Activated naive CD4-positive, alpha-beta T cell treated with anti-CD3 and anti-CD28 coated beads, Interleukin-2, amount 10 ng/mL, durations not matched to agents 7 days and 5 days (primary cell): ENCODE results near the gene KRT16.
"Not testable (repeated sequence)": the region's sequence is repeated elsewhere in the genome, so short reads cannot be mapped to it uniquely, and the experiment has no call there.

Source experiments
- CTCF ChIA-PET: fragments of 350-600 bp; sonication (Branson Sonifier 250); formaldehyde crosslinking; loops from one replicate; lab custom pipeline; 2021; ENCODE audit warnings: antibody characterized with exemption; lab: Charles Lee
- DNase-seq: peaks from one replicate; pipeline ENCODE4 v3.0.0-alpha.2; 2020
- H3K27ac Mint-ChIP-seq: one replicate; pipeline ENCODE4 v1.8.0; 2021; ENCODE audit warnings: mild to moderate bottlenecking, moderate library complexity, mixed read lengths
- H3K27me3 Mint-ChIP-seq: one replicate; pipeline ENCODE4 v1.8.0; 2021; ENCODE audit warnings: mild to moderate bottlenecking, mixed read lengths
- H3K36me3 Mint-ChIP-seq: one replicate; pipeline ENCODE4 v1.8.0; 2021; ENCODE audit warnings: mixed read lengths
- H3K4me1 Mint-ChIP-seq: one replicate; pipeline ENCODE4 v1.8.0; 2021; ENCODE audit warnings: mixed read lengths
- H3K4me3 Mint-ChIP-seq: one replicate; pipeline ENCODE4 v1.8.0; 2021; ENCODE audit warnings: mild to moderate bottlenecking, moderate library complexity, mixed read lengths
- H3K9me3 Mint-ChIP-seq: one replicate; pipeline ENCODE4 v1.8.0; 2021; ENCODE audit warnings: mixed read lengths

The KRT16 gene

DNA sequence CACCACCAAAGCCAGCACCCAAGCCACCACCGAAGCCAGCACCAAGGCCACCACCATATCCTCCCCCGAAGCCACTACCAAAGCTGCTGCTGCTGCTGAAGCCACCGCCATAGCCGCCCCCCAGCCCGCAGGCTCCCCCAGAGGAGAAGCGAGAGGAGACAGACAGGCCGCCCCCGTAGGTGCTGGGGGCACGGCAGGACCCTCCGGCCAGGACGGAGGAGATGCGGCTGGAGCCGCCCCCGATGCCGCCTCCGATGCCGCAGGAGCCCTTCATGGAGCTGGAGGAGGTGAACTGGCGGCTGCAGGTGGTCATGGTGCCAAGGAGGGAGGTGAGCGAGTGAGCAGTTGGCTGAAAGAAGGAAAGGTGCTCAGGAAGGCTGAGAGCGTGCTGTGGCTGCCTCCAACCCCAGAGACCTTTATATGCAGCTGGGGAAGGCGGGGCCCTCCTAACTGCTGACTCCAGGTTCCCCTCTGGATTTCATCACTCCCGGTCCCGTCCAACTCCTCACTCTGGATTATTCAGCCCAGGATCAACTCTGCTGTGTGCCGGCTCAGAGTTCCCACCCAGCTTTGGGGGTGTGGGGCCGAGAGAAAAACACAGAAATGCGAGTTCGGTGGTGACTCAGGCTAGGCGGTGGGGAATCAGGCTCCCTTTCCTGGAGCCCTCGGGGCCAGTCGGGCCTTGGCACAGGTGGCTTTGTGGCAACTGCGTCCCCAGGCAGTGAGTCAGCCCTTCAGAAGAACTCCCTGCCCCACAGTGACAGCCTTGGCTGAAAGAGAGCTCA, at the start of gene KRT16:
TSS of gene KRT16 (minus strand) at position 392 of the 785 bp plus-strand sequence. CDS start at position 313, 79 bp downstream.
- not testable (repeated sequence) for H3K27ac Mint-ChIP-seq

DNA sequence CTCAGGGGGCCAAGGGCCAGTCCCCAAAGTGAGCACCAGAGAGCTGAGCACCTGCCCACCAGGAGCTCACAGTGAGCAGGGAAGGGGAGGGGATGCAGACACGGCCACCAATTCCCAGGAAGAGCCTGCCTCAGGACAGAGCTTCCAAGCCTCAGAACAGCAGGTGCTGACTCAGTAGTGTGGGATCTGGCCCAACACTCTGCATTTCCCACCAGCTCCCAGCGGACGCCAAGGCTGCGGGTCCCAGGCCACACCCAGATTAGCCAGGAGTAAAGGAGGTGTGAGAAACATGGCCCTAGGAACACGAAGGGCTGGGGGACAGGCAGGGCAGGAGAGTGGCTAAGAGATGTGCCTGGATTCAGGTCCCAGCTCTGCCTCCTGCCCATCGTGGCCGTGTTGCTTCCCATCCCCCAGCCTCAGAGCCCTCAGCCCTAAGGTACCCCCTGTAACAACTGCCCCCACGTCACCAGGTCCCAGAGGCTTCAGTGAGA, 47.7 kb upstream of the KRT16 start:
- H3K9me3 Mint-ChIP-seq, result no peaks in the 10 kb centered on the region
- CTCF ChIA-PET, result interaction anchor here (0.8 to 12.0 kb wide), 5 partner anchors 10 to 109 kb away, joined by 3 to 311 read pairs (median 4); partner anchors contain the start of gene EIF1
- peaks cover 48% of the 10 kb centered on the region for H3K27me3 Mint-ChIP-seq
- peaks cover 10% of the 10 kb centered on the region for H3K4me1 Mint-ChIP-seq
- no peaks in the 10 kb centered on the region for H3K36me3 Mint-ChIP-seq
- H3K27ac Mint-ChIP-seq, result no peak overlapping the region
- no peak for DNase-seq
- no peak overlapping the region for H3K4me3 Mint-ChIP-seq

More for the DNA sequence above, at the start of gene KRT16:
- DNase-seq, H3K4me3 Mint-ChIP-seq, H3K36me3 Mint-ChIP-seq, CTCF ChIA-PET, H3K9me3 Mint-ChIP-seq, H3K4me1 Mint-ChIP-seq: not testable (repeated sequence)
- H3K27me3 Mint-ChIP-seq, result peaks cover 28% of the 10 kb centered on the region

DNA sequence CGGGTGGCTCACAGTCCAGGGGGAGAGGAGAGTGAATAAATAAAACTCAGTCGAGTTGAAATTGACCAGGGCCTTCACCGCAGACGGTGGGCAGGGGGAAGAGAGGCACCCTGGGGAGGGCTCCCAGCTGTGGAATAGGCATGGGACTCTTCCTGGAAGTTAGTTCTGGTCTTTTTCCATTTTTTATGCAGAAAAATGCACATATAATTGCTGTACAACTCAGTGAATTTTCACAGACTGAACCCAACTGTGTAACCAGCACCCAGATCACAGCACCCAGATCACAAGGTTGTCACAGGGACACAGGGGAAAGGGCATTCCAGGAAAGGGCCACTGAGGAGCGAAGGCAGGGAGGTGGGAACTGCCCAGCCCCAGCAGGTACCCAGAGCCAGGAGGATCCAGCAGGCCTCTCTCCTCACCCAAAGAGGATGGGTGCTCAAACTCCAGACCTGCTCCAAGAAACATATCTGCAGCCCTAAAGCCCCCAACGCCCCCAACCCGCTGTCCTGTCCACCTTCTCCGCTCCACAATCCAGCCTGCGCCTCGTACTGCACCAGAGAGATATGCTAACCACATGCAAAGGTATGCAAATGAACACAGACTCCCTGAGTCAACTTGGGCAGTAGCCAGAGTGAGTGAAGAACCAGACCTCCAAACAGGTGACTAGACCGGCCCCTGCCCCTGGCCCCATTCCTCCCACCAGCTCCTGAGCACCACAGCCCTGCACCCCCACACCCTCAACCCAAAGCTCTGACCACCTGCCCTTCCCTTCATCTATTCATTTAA, 47.1 kb upstream of the KRT16 start:
- no peaks in the 10 kb centered on the region for H3K9me3 Mint-ChIP-seq
- H3K4me1 Mint-ChIP-seq, result peaks cover 7% of the 10 kb centered on the region
- no peak for DNase-seq
- no peak overlapping the region for H3K27ac Mint-ChIP-seq
- no peak overlapping the region for H3K4me3 Mint-ChIP-seq
- H3K36me3 Mint-ChIP-seq, result no peaks in the 10 kb centered on the region
- H3K27me3 Mint-ChIP-seq, result peaks cover 46% of the 10 kb centered on the region
- CTCF ChIA-PET, result interaction anchor here (0.8 to 12.0 kb wide), 5 partner anchors 10 to 109 kb away, joined by 3 to 311 read pairs (median 4); partner anchors contain the start of gene EIF1

DNA sequence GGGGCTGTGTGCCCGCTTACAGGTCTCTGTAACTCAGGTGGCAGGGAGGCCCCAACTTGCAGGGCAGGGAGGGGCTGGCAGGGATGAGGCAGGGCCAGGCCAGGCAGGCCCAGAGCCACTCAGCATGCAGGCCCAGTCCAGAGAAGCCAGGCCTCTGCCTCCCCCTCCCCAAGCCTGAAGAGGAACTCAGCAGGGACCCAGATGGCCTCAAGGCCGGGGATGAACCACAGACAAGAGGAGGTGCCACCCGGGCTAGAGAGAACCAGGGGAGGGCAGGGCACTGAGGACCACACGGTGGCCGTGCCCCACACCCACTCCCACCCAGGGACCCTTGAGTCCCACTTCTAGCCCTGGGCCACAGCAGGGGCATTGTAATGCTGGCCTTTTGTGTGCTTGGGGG, 46.3 kb upstream of the KRT16 start:
- CTCF ChIA-PET, result interaction anchor here (1.2 to 11.1 kb wide), 2 partner anchors 10 to 108 kb away, joined by 5 to 165 read pairs; no protein-coding TSS in a partner anchor
- H3K27ac Mint-ChIP-seq, result no peak overlapping the region
- DNase-seq, result no peak
- no peak overlapping the region for H3K4me3 Mint-ChIP-seq
- H3K27me3 Mint-ChIP-seq, result peaks cover 38% of the 10 kb centered on the region
- H3K4me1 Mint-ChIP-seq, result peaks cover 7% of the 10 kb centered on the region
- no peaks in the 10 kb centered on the region for H3K9me3 Mint-ChIP-seq
- H3K36me3 Mint-ChIP-seq, result no peaks in the 10 kb centered on the region

DNA sequence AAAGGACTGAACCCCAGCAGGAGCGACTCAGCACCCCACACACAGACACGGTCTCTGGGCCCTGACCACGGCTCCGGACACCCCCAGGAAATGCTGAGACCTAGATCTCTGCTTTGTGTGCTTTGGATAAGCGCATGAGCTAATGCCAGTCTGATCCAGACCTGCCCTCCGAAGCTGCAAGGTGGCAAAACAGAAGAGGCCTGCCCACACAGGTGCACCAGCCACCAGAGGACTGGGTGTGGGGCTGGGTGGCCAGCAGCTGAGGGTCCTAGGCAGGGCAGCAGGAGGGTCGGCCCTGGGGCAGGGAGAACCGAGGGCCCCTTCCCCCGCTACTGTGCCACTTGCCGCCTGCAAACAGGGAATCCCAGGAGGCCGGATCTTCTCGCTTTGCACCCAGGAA, 45.4 kb upstream of the KRT16 start:
- Mint-ChIP-seq H3K4me3 (no peak overlapping the region), H3K27ac (no peak overlapping the region), H3K4me1 (peaks cover 2% of the 10 kb centered on the region), H3K9me3 (no peaks in the 10 kb centered on the region), H3K36me3 (no peaks in the 10 kb centered on the region), H3K27me3 (peaks cover 33% of the 10 kb centered on the region)
- no peak for DNase-seq
- CTCF ChIA-PET, result interaction anchor here (0.9 to 1.2 kb wide), 2 partner anchors 9 to 109 kb away, joined by 3 to 5 read pairs; no protein-coding TSS in a partner anchor

DNA sequence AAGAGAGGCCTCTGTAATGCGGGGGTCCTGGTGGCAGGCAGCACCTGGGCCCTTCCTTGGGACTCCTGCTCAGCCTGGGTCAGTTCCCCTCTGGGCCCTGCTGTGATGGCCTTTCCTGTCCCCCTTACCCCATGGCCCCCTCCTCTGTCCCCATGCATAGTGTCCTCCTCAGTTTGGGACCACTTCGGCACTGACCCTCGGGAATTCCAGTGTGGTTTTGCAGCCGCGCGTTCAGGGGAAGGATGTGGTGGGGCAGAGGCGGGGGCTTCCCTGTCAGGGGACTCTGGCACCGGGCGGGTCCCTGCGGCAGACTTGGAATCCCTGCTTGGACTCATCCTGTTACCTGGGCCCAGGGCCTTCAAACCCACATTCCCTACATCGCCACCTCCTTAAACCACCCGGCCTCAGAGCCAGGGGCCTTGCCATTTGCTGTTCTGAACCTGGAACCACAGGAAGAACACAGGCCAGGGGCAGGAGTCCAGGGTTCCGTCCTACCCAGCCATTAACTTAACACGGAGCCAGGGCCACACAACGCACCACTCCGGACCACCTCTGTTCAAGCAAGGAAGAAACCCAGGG, 44.7 kb upstream of the KRT16 start:
- no peaks in the 10 kb centered on the region for H3K9me3 Mint-ChIP-seq

DNA sequence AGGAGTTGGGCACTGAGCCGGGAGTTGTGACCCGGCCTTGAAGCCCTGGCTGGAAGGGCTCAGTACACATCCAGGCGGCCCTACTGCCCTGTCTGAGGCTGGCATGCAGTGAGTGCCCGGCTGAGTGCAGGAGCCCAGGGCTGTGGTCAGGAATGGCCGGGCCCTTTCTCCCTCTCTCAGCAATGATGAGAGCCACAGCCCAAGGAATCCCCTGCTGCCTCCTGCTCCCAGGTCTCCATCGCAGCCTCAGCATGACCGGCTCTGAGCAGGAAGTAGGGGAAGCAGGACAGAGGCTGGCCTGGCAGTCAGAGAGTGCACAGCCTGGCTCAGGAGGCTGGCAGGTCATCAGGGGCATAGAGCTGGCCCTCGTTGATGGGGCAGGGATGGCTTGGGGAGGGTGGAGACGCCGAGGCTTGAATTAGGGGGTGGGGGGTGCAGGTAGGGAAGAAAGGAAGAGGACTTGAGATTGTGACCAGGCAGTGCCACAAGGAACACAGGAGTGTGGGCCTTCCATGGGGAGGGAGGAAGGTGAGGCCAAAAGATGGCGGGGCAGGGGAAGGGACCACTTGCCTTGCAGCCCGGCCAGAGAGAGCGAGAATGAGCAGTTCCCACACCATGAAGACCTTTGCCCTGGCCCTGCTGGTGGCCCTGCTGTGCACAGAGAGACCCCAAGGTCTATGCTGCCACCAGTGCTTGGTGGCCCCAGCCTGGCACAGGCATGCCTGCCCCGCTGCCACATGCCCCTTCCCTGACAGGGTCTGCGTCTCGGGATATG, 43.9 kb upstream of the KRT16 start:
- CTCF ChIA-PET, result interaction anchor here (13.3 kb wide), 1 partner anchor 9 kb away, joined by 311 read pairs; no protein-coding TSS in a partner anchor
- Mint-ChIP-seq H3K36me3 (no peaks in the 10 kb centered on the region), H3K27ac (no peak overlapping the region), H3K4me3 (no peak overlapping the region), H3K9me3 (no peaks in the 10 kb centered on the region), H3K4me1 (no peaks in the 10 kb centered on the region), H3K27me3 (peaks cover 27% of the 10 kb centered on the region)
- no peak for DNase-seq

More for the DNA sequence above, 44.7 kb upstream of the KRT16 start:
- CTCF ChIA-PET, result interaction anchor here (0.9 to 1.2 kb wide), 2 partner anchors 9 to 109 kb away, joined by 3 to 5 read pairs; no protein-coding TSS in a partner anchor
- Mint-ChIP-seq H3K27ac (no peak overlapping the region), H3K4me3 (no peak overlapping the region), H3K36me3 (no peaks in the 10 kb centered on the region), H3K4me1 (no peaks in the 10 kb centered on the region), H3K27me3 (peaks cover 27% of the 10 kb centered on the region)
- DNase-seq, result no peak

DNA sequence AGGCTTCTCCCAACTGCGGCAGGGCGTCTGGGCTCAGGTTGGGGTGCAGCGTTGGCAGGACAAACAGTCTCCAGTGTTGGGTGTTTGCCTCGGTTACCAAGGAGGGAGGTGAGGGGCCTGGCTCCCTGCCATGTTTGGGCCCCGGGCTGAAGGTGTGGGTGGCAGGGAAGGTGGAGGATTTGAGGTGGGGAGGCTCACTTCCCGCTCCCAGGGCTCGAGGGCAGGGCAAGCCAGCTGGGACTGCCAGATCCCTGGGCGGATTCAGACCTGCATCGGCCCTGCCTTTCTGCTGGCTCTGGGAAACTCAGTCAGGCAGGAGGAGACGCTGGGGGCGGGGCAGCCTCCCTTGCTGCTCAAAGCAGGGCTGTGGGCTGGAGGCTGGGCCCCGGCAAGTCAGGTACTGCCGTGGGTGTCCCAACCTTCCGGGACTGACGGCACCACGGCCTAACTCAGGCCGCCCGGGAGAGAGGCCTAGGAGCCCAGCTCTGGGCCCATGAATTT, 43.1 kb upstream of the KRT16 start:
- Mint-ChIP-seq H3K27ac (no peak overlapping the region), H3K27me3 (peaks cover 21% of the 10 kb centered on the region), H3K4me1 (no peaks in the 10 kb centered on the region), H3K4me3 (no peak overlapping the region), H3K9me3 (no peaks in the 10 kb centered on the region), H3K36me3 (no peaks in the 10 kb centered on the region)
- no peak for DNase-seq
- CTCF ChIA-PET, result interaction anchor here (13.3 kb wide), 1 partner anchor 10 kb away, joined by 311 read pairs; no protein-coding TSS in a partner anchor

DNA sequence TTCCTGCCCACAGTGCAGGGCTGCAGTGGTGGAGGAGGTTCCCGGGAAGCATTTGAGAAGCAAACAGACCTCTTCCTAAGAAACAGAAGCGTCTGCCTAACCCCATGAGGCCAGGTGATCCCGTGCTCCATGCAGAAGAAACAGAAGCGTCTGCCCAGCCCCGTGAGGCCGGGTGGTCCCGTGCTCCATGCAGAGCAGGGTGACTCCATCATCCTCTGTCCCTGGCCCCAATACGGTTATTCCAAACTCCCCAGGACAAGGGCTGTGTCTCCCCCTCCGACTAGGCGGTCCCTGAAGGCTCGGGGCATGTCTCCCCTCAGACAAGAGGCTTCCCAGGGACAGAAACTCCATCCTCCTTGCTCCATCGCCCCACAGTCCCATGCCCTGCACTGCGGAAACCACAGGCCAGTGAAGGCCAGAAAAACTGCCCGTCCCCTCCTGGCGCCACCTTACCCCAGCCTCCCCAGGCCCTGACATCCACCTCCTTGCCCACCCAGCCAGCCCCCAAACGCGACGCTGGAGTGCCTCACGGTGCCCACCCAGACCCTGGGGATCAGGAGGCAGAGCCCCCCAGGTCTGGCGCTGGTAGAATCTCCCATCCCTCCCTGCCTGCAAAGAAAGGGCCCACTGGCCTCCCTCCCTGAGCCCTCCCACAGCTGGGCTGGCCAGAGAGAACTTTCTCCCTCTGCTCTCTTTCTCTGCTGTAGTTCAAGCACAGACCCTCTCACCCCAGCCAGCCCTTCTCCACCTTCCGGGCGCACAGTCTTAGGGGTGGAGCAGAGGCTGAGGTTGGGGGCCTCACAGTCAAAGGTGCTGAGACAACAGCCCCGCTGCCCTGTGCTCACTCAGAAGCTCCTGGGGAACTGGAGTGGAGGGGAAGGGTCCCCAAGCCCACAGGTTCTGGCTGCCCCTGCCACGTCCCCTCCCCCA, 42.4 kb upstream of the KRT16 start:
- peaks cover 14% of the 10 kb centered on the region for H3K27me3 Mint-ChIP-seq
- DNase-seq, result no peak

DNA sequence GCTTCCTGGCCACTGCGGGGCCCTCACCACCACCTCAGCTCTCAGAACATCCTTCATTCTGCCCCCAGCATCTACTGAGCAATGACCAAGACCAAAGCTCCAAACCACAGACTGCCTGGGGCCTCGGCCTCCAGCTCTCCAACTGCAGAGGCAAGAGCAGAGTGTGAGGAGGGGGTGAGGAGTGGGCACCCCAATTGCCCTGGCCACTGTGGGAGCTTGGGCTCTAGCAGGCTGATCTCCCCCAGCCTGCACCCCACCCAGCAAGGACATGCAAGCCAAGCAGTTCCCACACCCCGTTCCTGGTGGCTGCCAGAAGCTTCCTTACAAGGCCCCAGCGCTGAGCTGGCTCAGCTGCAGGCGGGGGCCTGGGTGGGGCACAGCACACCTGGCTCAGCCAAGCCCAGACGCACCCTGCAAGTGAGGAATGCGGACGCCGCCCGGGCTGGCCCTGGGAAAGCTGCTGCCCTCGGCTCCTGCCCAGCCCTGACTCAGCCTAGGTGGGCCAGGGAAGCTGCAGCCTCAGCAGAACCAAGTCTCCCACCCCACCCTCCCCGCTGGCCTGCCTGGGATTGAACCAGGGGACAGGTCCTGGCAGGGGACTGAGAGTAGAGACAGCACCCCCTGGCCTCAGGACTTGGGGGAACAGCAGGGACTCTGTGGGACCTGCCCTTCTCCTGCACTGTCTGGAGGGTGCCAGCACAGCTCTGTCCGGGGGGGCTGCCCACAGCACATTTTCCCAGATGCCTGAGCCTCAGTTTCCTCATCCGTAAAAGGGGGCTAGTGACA, 41.5 kb upstream of the KRT16 start:
- Mint-ChIP-seq H3K27me3 (peaks cover 13% of the 10 kb centered on the region), H3K4me3 (no peak overlapping the region), H3K36me3 (no peaks in the 10 kb centered on the region), H3K4me1 (no peaks in the 10 kb centered on the region), H3K27ac (no peak overlapping the region), H3K9me3 (no peaks in the 10 kb centered on the region)
- CTCF ChIA-PET, result interaction anchor here (1.0 to 13.3 kb wide), 4 partner anchors 11 to 838 kb away, joined by 3 to 311 read pairs (median 74); no protein-coding TSS in a partner anchor
- no peak for DNase-seq

More for the DNA sequence above, 42.4 kb upstream of the KRT16 start:
- Mint-ChIP-seq H3K4me1 (no peaks in the 10 kb centered on the region), H3K4me3 (no peak overlapping the region), H3K36me3 (no peaks in the 10 kb centered on the region), H3K9me3 (no peaks in the 10 kb centered on the region), H3K27ac (no peak overlapping the region)
- CTCF ChIA-PET, result interaction anchor here (1.3 to 13.3 kb wide), 3 partner anchors 10 to 105 kb away, joined by 3 to 311 read pairs (median 142); no protein-coding TSS in a partner anchor

DNA sequence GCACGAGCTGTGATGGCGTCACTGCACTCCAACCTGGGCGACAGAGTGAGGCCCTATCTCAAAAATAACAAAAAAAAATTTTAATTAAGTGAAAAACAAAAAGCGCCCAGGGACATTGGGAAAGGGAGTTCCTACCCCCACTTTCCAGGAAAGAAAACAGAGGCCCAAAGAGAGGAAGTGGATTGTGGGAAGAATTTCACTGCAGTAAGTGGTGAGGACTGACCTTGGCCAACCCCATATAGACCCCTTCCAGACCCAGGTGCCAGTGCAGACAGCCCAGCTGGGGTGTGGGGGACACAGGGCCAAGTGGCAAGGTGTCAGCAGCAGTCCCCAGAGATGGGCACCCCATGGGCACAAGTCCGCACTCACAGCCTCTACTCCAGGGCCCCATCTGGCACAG, 40.9 kb upstream of the KRT16 start:
- H3K36me3 Mint-ChIP-seq, result no peaks in the 10 kb centered on the region

More for the DNA sequence above, 40.9 kb upstream of the KRT16 start:
- H3K9me3 Mint-ChIP-seq, result no peaks in the 10 kb centered on the region
- H3K27me3 Mint-ChIP-seq, result peaks cover 18% of the 10 kb centered on the region
- no peak for DNase-seq
- CTCF ChIA-PET, result interaction anchor here (1.0 to 13.3 kb wide), 4 partner anchors 12 to 837 kb away, joined by 3 to 311 read pairs (median 74); no protein-coding TSS in a partner anchor
- no peak overlapping the region for H3K4me3 Mint-ChIP-seq
- H3K27ac Mint-ChIP-seq, result no peak overlapping the region
- H3K4me1 Mint-ChIP-seq, result peaks cover 4% of the 10 kb centered on the region
